Measurements from ENCODE around the gene SHB.

SHB gene

GRCh38 chr9:37927601-37928551 is 141.2 kb downstream of the SHB start:
- H3K4me3 ChIP-seq = no peak overlapping the region
- peaks cover 0 to 10% (median 0%) of the 10 kb centered on the region in 11 experiments; a peak in 5 of 22 replicates for H4K20me1 ChIP-seq
- H3K9ac ChIP-seq = peak overlapping the region in 2 of 11 experiments; percentile 3 to 42; a peak in 3 of 22 replicates
- no peaks in the 10 kb centered on the region for H3K27me3 ChIP-seq
- H3K36me3 ChIP-seq = no peaks in the 10 kb centered on the region
- peaks cover 7 to 11% (median 9%) of the 10 kb centered on the region in 11 experiments; a peak in 21 of 22 replicates for H3K9me3 ChIP-seq (replicated peaks in 1 of 11)
- peaks cover 42 to 56% (median 49%) of the 10 kb centered on the region in 10 experiments for H3K4me1 ChIP-seq
- H3K4me2 ChIP-seq = peak overlapping the region; percentile 63 to 88 (median 85)
- TF ChIP-seq Cebpa-rat (IDR thresholded peaks at IDR 0.05) = no peak
- H3K27ac ChIP-seq = peak overlapping the region in 7 of 11 experiments; percentile 2 to 60 (median 38); a peak in 12 of 22 replicates

GRCh38 chr9:37927132-37927531 is 141.9 kb downstream of the SHB start:
- Histone ChIP-seq H3K27ac (peak overlapping the region in 7 of 11 experiments; percentile 2 to 60 (median 38); a peak in 12 of 22 replicates), H3K36me3 (no peaks in the 10 kb centered on the region; a peak in 1 of 22 replicates), H3K9ac (peak overlapping the region in 2 of 11 experiments; percentile 3 to 42; a peak in 2 of 22 replicates), H3K4me2 (peak overlapping the region; percentile 63 to 88 (median 85)), H3K4me1 (peaks cover 42 to 56% (median 49%) of the 10 kb centered on the region in 10 experiments), H4K20me1 (peaks cover 0 to 17% (median 0%) of the 10 kb centered on the region in 11 experiments; a peak in 5 of 22 replicates), H3K4me3 (no peak overlapping the region), H3K27me3 (no peaks in the 10 kb centered on the region), H3K9me3 (replicated peaks in 1 of 11) (peaks cover 7 to 11% (median 9%) of the 10 kb centered on the region in 11 experiments; a peak in 21 of 22 replicates)
- no peak for TF ChIP-seq Cebpa-rat (IDR thresholded peaks at IDR 0.05)

GRCh38 chr9:37926737-37927118 is 142.3 kb downstream of the SHB start:
- H3K4me2 ChIP-seq = peak overlapping the region; percentile 63 to 88 (median 85)
- TF ChIP-seq Cebpa-rat (IDR thresholded peaks at IDR 0.05) = no peak
- H4K20me1 ChIP-seq = peaks cover 0 to 18% (median 0%) of the 10 kb centered on the region in 11 experiments; a peak in 5 of 22 replicates
- peak overlapping the region in 5 of 11 experiments; percentile 17 to 60 (median 52); a peak in 7 of 22 replicates for H3K27ac ChIP-seq
- peaks cover 7 to 11% (median 9%) of the 10 kb centered on the region in 11 experiments; a peak in 21 of 22 replicates for H3K9me3 ChIP-seq (replicated peaks in 1 of 11)
- peaks cover 42 to 56% (median 49%) of the 10 kb centered on the region in 10 experiments for H3K4me1 ChIP-seq
- no peaks in the 10 kb centered on the region for H3K27me3 ChIP-seq
- H3K36me3 ChIP-seq = no peaks in the 10 kb centered on the region; a peak in 1 of 22 replicates
- H3K4me3 ChIP-seq = no peak overlapping the region
- 0 out of 22 replicates have a peak overlapping the region, but pooled peaks of 1 of the 11 experiments have one; percentile 3 for H3K9ac ChIP-seq

- H3K4me1 ChIP-seq = peaks cover 42 to 56% (median 49%) of the 10 kb centered on the region in 10 experiments
- no peak overlapping the region; a peak in 1 of 22 replicates for H3K9ac ChIP-seq
- no peak overlapping the region for H3K4me3 ChIP-seq
Observed at GRCh38 chr9:37925786-37926736, 143.0 kb downstream of the SHB start.

GRCh38 chr9:37925006-37925405 is 144.0 kb downstream of the SHB start:
- Histone ChIP-seq H3K27me3 (no peaks in the 10 kb centered on the region), H3K4me3 (no peak overlapping the region), H4K20me1 (peaks cover 0 to 18% (median 0%) of the 10 kb centered on the region in 11 experiments; a peak in 5 of 22 replicates), H3K4me2 (no peak overlapping the region), H3K4me1 (peaks cover 41 to 50% (median 45%) of the 10 kb centered on the region in 10 experiments), H3K9ac (no peak overlapping the region; a peak in 1 of 22 replicates), H3K36me3 (no peaks in the 10 kb centered on the region; a peak in 1 of 22 replicates), H3K9me3 (replicated peaks in 1 of 11) (no peaks in the 10 kb centered on the region), H3K27ac (no peak overlapping the region)
- no peak for TF ChIP-seq Cebpa-rat (IDR thresholded peaks at IDR 0.05)

More at GRCh38 chr9:37925786-37926736, 143.0 kb downstream of the SHB start:
- H3K4me2 ChIP-seq = peak overlapping the region; percentile 63 to 88 (median 85); a peak in 21 of 22 replicates
- H3K36me3 ChIP-seq = no peaks in the 10 kb centered on the region; a peak in 1 of 22 replicates
- H3K27ac ChIP-seq = peak overlapping the region in 5 of 11 experiments; percentile 17 to 60 (median 52); a peak in 7 of 22 replicates
- H3K27me3 ChIP-seq = no peaks in the 10 kb centered on the region
- peaks cover 0 to 18% (median 0%) of the 10 kb centered on the region in 11 experiments; a peak in 5 of 22 replicates for H4K20me1 ChIP-seq
- no peak for TF ChIP-seq Cebpa-rat (IDR thresholded peaks at IDR 0.05)
- H3K9me3 ChIP-seq (replicated peaks in 1 of 11) = peaks cover 6 to 8% (median 8%) of the 10 kb centered on the region in 11 experiments; a peak in 21 of 22 replicates

- Histone ChIP-seq H4K20me1 (peaks cover 0 to 18% (median 0%) of the 10 kb centered on the region in 11 experiments; a peak in 5 of 22 replicates), H3K4me2 (no peak overlapping the region), H3K27ac (no peak overlapping the region), H3K36me3 (no peaks in the 10 kb centered on the region; a peak in 1 of 22 replicates), H3K9ac (no peak overlapping the region; a peak in 1 of 22 replicates), H3K4me3 (no peak overlapping the region), H3K9me3 (replicated peaks in 1 of 11) (no peaks in the 10 kb centered on the region), H3K27me3 (no peaks in the 10 kb centered on the region), H3K4me1 (peaks cover 37 to 46% (median 40%) of the 10 kb centered on the region in 10 experiments)
- no peak for TF ChIP-seq Cebpa-rat (IDR thresholded peaks at IDR 0.05)
Observed at GRCh38 chr9:37924538-37924937, 144.5 kb downstream of the SHB start.

GRCh38 chr9:37923796-37924427 is 145.1 kb downstream of the SHB start:
- no peak for TF ChIP-seq Cebpa-rat (IDR thresholded peaks at IDR 0.05)
- H3K36me3 ChIP-seq = no peaks in the 10 kb centered on the region; a peak in 1 of 22 replicates
- no peaks in the 10 kb centered on the region for H3K9me3 ChIP-seq (replicated peaks in 1 of 11)
- H3K4me2 ChIP-seq = no peak overlapping the region
- peaks cover 0 to 18% (median 0%) of the 10 kb centered on the region in 11 experiments; a peak in 5 of 22 replicates for H4K20me1 ChIP-seq
- H3K27ac ChIP-seq = no peak overlapping the region
- H3K9ac ChIP-seq = no peak overlapping the region
- H3K4me3 ChIP-seq = no peak overlapping the region
- H3K4me1 ChIP-seq = peaks cover 30 to 39% (median 34%) of the 10 kb centered on the region in 10 experiments
- H3K27me3 ChIP-seq = no peaks in the 10 kb centered on the region
